Effector CD8-positive, alpha-beta T cell (primary cell): ENCODE measurements around the gene STRIP1.

Experiments
- DNase-seq: peaks from one replicate; lab custom pipeline; 2025; lab: John Stamatoyannopoulos, UW

STRIP1 gene

GRCh38 chr1:110091791-110092190, 57.4 kb downstream of the STRIP1 start:
- DNase-seq: no peak

DNA sequence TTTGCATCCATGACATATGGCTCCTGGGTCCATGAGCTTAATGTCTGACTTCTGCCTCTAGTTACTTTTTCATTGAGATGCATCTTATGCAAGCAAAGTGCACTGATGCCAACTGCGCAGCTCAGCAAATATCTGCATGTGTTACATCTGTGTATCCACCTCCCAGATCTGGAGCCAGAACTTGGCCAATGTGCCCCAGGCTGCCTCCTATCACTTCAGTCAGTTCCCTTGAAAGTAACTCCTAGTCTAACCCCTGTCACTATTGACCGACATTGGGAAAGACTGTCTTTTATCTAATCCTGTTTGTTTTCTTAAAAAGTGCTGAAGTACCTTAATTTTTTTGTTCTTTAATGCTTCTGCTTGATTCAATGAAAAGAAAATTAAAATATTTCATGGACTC, 58.6 kb downstream of the STRIP1 start:
- no peak for DNase-seq

DNA sequence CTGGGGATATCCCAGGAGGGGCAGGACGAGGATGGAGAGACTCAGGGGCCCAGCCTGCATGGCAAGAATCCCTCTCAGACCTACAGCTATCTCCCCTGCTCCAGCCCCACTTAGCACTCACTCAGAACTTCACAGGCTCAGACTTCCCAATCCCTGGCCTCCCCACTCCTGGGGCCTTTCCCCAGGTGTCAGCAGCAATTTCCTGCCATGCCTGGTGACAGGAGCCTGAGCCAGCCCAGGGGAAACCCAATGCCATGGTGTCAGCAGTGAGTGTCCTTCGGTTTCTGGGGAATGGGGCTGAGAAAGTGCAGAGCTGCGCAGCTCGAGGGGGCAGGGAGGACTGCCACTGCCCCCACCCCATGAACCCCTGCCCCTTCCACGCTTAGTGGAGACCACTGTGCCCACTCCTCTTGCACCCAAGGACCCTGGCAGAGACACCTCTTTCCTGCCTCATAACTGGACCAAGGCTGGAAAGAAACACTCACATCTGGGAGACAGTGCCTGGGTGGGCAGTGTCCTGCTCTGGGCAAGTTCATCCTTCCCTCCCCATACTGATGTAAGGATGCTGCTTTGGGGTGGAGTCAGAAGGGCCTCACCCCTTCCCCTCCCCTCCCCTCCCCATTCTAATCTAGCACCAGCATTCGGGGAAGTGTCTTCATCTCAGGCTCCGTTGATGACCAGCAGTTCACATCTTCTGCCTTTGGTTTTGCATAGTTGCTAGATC, 60.7 kb downstream of the STRIP1 start:
- no peak for DNase-seq

GRCh38 chr1:110097507-110098221, 63.2 kb downstream of the STRIP1 start:
- DNase-seq: no peak

GRCh38 chr1:110098222-110099026, 64.0 kb downstream of the STRIP1 start:
- DNase-seq: no peak

GRCh38 chr1:110100335-110100734, 65.9 kb downstream of the STRIP1 start:
- DNase-seq: no peak

GRCh38 chr1:110102081-110102480, 67.7 kb downstream of the STRIP1 start:
- DNase-seq: no peak
